Measurements from ENCODE around the gene MEF2D.

DNA sequence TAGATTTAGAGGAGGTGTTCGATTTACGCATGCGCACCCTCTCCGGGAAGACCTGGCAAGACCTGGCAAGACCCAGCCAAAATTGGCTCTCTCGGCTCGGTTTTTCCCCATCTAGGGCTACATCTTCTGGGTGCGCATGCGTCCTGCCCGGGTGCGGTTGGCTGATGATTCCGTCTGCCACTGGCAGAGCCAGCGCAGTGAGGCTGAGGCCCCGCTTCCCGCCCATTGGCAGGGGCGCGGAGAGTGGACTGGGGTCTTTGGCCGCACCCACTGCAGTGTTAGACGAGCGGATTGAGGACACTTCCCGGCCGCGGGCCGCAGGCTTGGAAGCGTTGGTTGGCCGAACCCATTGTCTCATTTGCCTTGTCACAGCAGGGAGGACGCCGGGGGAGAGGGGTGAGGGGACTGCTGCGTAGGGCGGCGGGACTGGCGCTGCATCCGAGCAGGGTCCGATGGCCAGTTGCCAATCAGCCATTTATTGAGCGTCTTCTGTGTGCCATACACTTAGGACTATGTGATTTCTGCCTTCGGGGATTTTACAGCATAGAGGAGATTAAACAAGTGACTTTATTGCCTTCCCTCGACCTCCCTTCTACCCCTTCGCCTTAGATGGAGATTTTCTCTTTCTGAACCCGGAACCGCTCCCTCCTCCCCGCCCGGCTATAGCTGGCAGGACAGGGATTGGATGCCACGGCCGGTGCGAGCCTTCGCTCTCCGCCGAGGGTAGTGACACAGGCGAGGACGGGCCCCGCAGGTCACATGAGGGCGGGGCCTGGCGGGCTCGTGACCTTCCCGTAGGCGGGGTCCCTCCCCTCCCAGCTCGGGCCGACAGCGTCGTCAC, 43.7 kb downstream of the MEF2D start:
- TF ChIP-seq EZH2 (IDR thresholded peaks at IDR 0.05; ENCODE audit: low read depth): no peak
- TF ChIP-seq, protein P1, sequence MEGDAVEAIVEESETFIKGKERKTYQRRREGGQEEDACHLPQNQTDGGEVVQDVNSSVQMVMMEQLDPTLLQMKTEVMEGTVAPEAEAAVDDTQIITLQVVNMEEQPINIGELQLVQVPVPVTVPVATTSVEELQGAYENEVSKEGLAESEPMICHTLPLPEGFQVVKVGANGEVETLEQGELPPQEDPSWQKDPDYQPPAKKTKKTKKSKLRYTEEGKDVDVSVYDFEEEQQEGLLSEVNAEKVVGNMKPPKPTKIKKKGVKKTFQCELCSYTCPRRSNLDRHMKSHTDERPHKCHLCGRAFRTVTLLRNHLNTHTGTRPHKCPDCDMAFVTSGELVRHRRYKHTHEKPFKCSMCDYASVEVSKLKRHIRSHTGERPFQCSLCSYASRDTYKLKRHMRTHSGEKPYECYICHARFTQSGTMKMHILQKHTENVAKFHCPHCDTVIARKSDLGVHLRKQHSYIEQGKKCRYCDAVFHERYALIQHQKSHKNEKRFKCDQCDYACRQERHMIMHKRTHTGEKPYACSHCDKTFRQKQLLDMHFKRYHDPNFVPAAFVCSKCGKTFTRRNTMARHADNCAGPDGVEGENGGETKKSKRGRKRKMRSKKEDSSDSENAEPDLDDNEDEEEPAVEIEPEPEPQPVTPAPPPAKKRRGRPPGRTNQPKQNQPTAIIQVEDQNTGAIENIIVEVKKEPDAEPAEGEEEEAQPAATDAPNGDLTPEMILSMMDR (conservative IDR thresholded peaks at IDR 0.05): no peak
